SK-N-SH (cell line): ENCODE measurements around the gene POLR3H. TPM values are rescaled to one million over a fixed set of nuclear protein-coding genes. Genes with fewer than 3 reads are reported as not detected.

ENCODE experiments used
- CTCF ChIA-PET: fragments of 300-600, 350-600 bp; formaldehyde crosslinking; extraction: SDS; loops from one replicate; lab custom pipeline; 2021; lab: Yijun Ruan, JAX
- POLR2A ChIA-PET: fragments of 350-600 bp; sonication (Branson Sonifier 250); formaldehyde crosslinking; extraction: SDS; loops from one replicate; lab custom pipeline; 2020; ENCODE audit warnings: antibody characterized with exemption, inconsistent platforms; lab: Yijun Ruan, JAX
- DNase-seq: peaks from one replicate; pipeline ENCODE4 v3.0.0; 2012
- H2AFZ ChIP-seq: fragments of 200-600 bp; sonication (generic); 2 replicates; pipeline ENCODE4 v1.8.1; 2016; ENCODE audit warnings: antibody characterized with exemption, mild to moderate bottlenecking, low read depth
- H3F3A ChIP-seq: fragments of 200-600 bp; sonication (generic); replicated peaks from 2 replicates; pipeline ENCODE3; 2016; ENCODE audit warnings: antibody characterized with exemption, mild to moderate bottlenecking; ENCODE audit not compliant: insufficient read depth
- H3K27ac ChIP-seq, 2 experiments: fragments of 200-500 bp in 1 of 2; fragments of 200-600 bp in 1 of 2; sonication (Bioruptor generic) in 1 of 2; sonication (generic), shearing (Covaris generic) in 1 of 2; 2 replicates each; pipeline versions ENCODE4 v1.5.1 to v1.6.1; 2014 to 2016; ENCODE audit warnings: low read depth in 2 of 2, inconsistent platforms in 1 of 2, low read length in 1 of 2, mild to moderate bottlenecking in 1 of 2, mixed read lengths in 1 of 2
- H3K27me3 ChIP-seq: fragments of 200-600 bp; sonication (generic), shearing (Covaris generic); 2 replicates; pipeline ENCODE4 v1.6.1; 2016; ENCODE audit warnings: mixed run types; ENCODE audit not compliant: insufficient read depth
- H3K36me3 ChIP-seq, 2 experiments: fragments of 200-500 bp in 1 of 2; fragments of 200-600 bp in 1 of 2; sonication (Bioruptor generic) in 1 of 2; sonication (generic) in 1 of 2; replicated peaks in 1 of 2; 2 replicates each; pipeline versions ENCODE3 to v1.5.1; 2014 to 2016; ENCODE audit warnings: low read length in 1 of 2, mild to moderate bottlenecking in 1 of 2; ENCODE audit not compliant: insufficient read depth in 2 of 2, control insufficient read depth in 1 of 2
- H3K4me1 ChIP-seq, 2 experiments: fragments of 200-500 bp in 1 of 2; fragments of 200-600 bp in 1 of 2; sonication (Bioruptor generic) in 1 of 2; sonication (generic), shearing (Covaris generic) in 1 of 2; 2 replicates each; pipeline versions ENCODE4 v1.5.1 to v1.6.1; 2014 to 2016; ENCODE audit warnings: low read depth in 1 of 2, low read length in 1 of 2, mixed run types in 1 of 2; ENCODE audit not compliant: insufficient read depth in 2 of 2, control insufficient read depth in 1 of 2
- H3K4me2 ChIP-seq: fragments of 200-600 bp; sonication (generic), shearing (Covaris generic); 2 replicates; pipeline ENCODE4 v1.6.1; 2017; ENCODE audit warnings: mixed run types
- H3K4me3 ChIP-seq, 2 experiments: fragments of 200-500 bp in 1 of 2; fragments of 200-600 bp in 1 of 2; sonication (Bioruptor generic) in 1 of 2; sonication (generic), shearing (Covaris generic) in 1 of 2; 2 replicates each; pipeline versions ENCODE4 v1.5.1 to v1.8.1; 2014 to 2016; ENCODE audit warnings: low read depth in 2 of 2, inconsistent platforms in 1 of 2, low read length in 1 of 2, mild to moderate bottlenecking in 1 of 2, mixed read lengths in 1 of 2, moderate library complexity in 1 of 2
- H3K79me2 ChIP-seq: fragments of 200-600 bp; sonication (generic); 2 replicates; pipeline ENCODE4 v1.8.1; 2017; ENCODE audit warnings: mild to moderate bottlenecking; ENCODE audit not compliant: insufficient read depth
- H3K9ac ChIP-seq: fragments of 200-600 bp; sonication (generic); 2 replicates; pipeline ENCODE4 v1.6.1; 2017; ENCODE audit warnings: mixed run types
- H3K9me2 ChIP-seq: fragments of 200-600 bp; sonication (generic); 2 replicates; pipeline ENCODE4 v1.6.1; 2017; ENCODE audit warnings: mixed run types
- H3K9me3 ChIP-seq: fragments of 200-600 bp; sonication (generic); 2 replicates; pipeline ENCODE4 v1.6.1; 2017; ENCODE audit warnings: mixed run types, mild to moderate bottlenecking, moderate library complexity
- H4K20me1 ChIP-seq: fragments of 200-600 bp; sonication (generic); 2 replicates; pipeline ENCODE4 v1.6.1; 2017; ENCODE audit warnings: mild to moderate bottlenecking, mixed run types; ENCODE audit not compliant: insufficient read depth
- FOXJ3 ChIP-seq: sonication (generic); formaldehyde crosslinking; IDR thresholded peaks from 2 replicates; pipeline ENCODE4 v1.5.1; 2020; ENCODE audit warnings: mild to moderate bottlenecking, missing genetic modification reagents
- GATA2 ChIP-seq: sonication (generic); formaldehyde crosslinking; IDR thresholded peaks from 2 replicates; pipeline ENCODE4 v1.5.0; 2020; ENCODE audit warnings: mild to moderate bottlenecking, missing genetic modification reagents
- NFIC ChIP-seq: IDR thresholded peaks from 2 replicates; pipeline ENCODE4 v1.4.0; 2012; ENCODE audit warnings: borderline replicate concordance
- RAD21 ChIP-seq: IDR thresholded peaks from 2 replicates; pipeline ENCODE4 v1.6.1; 2012; ENCODE audit warnings: mild to moderate bottlenecking, low read length
- RCOR1 ChIP-seq: fragments of 150-350 bp; IDR thresholded peaks from 2 replicates; pipeline ENCODE4 v1.6.1; 2017; ENCODE audit warnings: antibody characterized with exemption, low read length
- RFX5 ChIP-seq: IDR thresholded peaks from 2 replicates; pipeline ENCODE4 v1.6.1; 2012; ENCODE audit warnings: mild to moderate bottlenecking, improper control_type of control experiment, low read length
- RXRA ChIP-seq: IDR thresholded peaks from 2 replicates; pipeline ENCODE4 v1.4.0; 2012; ENCODE audit warnings: low read depth, mild to moderate bottlenecking, borderline replicate concordance
- SIN3A ChIP-seq: IDR thresholded peaks from 2 replicates; pipeline ENCODE4 v1.6.1; 2012; ENCODE audit warnings: low read depth, mild to moderate bottlenecking, low read length, moderate library complexity, borderline replicate concordance
- TCF12 ChIP-seq: IDR thresholded peaks from 2 replicates; pipeline ENCODE4 v1.4.0; 2012
- TEAD4 ChIP-seq: IDR thresholded peaks from 2 replicates; pipeline ENCODE4 v1.4.0; 2012; ENCODE audit warnings: mild to moderate bottlenecking, borderline replicate concordance; ENCODE audit not compliant: insufficient read depth
- USF1 ChIP-seq: IDR thresholded peaks from 2 replicates; pipeline ENCODE4 v1.4.0; 2012; ENCODE audit warnings: low read depth, borderline replicate concordance
- WGBS: methylation state at CpG from one replicate; pipeline ENCODE4 v1.1.6; 2017; ENCODE audit warnings: low lambda C conversion rate; 5-methylcytosine and 5-hydroxymethylcytosine counted together
- polyA plus RNA-seq, 3 experiments: library from polyadenylated mRNA; depleted of rRNA; stranded (reverse); fragments of >200 nt; gene quantifications; 2 replicates each; pipeline ENCODE4 v1.2.3, GENCODE V29; 2012
- TF ChIP-seq, protein P1 (sequence below): IDR thresholded peaks from 2 replicates; pipeline ENCODE4; 2012

Gene POLR3H
- polyA plus RNA-seq, 1 of the 3 experiments (the other 2 are of a cell fraction) = 22.9 TPM

DNA sequence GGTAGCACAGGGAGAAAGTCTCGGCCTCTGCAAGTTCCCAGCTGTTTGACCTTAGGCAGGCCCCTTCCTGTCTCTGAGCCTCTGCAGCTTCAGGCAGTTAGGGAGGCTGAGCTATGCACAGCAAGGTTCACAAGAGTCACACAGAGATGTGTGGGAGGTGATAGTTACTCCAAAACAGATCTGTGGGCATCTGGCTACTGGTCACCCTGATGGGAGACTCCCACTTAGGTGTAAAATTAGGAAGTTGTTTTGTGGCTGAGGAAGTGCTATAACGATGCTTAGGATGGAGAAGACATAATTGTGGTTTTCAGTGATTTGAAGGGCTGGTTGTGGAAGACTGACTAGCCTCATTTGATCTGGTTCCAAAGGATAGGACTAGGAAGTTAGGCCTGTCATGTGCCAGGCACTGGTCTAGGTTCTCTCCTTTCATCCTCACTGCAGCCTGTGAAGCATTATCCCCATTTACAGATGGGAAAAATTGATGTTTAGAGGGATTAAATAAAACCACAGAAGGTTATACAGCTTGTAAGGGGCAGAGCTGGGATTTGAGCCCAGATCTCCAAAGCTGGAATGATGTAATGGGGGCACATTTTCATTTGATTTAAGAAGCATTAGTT, 61.8 kb downstream of the POLR3H start:
- Histone ChIP-seq H2AFZ (no peak overlapping the region), H3K4me3 (no peak overlapping the region), H3K27ac (peak overlapping the region in 1 of 2 experiments; percentile 49; a peak in 1 of 4 replicates), H3K9ac (no peak overlapping the region), H3K79me2 (peaks cover 48% of the 10 kb centered on the region), H3K9me3 (no peaks in the 10 kb centered on the region), H3K9me2 (no peaks in the 10 kb centered on the region), H3K4me1 (no peaks in the 10 kb centered on the region), H3K27me3 (no peaks in the 10 kb centered on the region), H3K36me3 (no peaks in the 10 kb centered on the region), H4K20me1 (peaks cover 4% of the 10 kb centered on the region; the same call in 1 of the 2 replicates), H3K4me2 (no peak overlapping the region), H3F3A (no peaks in the 10 kb centered on the region)
- WGBS = 40% methylated on average over 1 of the region's 2 CpGs
- ChIA-PET POLR2A (no interaction called here), CTCF (no interaction called here)
- no peak for DNase-seq
- TF ChIP-seq USF1 (no peak), RCOR1 (no peak), GATA2 (CRISPR knock-in tag) (no peak)

- no peaks in the 10 kb centered on the region for H3K36me3 ChIP-seq
- no peak overlapping the region for H2AFZ ChIP-seq
- H3K79me2 ChIP-seq = peaks cover 46% of the 10 kb centered on the region
- H3K9me3 ChIP-seq = no peaks in the 10 kb centered on the region
- CTCF ChIA-PET = no interaction called here
- POLR2A ChIA-PET = no interaction called here
- no peaks in the 10 kb centered on the region for H3F3A ChIP-seq
- no peak overlapping the region for H3K9ac ChIP-seq
- DNase-seq = no peak
- no peak overlapping the region for H3K4me2 ChIP-seq
- no peaks in the 10 kb centered on the region for H3K4me1 ChIP-seq
- no peaks in the 10 kb centered on the region for H3K27me3 ChIP-seq
- no peak overlapping the region for H3K4me3 ChIP-seq
- no peaks in the 10 kb centered on the region for H3K9me2 ChIP-seq
- TF ChIP-seq TCF12 (no peak), SIN3A (no peak), NFIC (no peak), RAD21 (no peak), FOXJ3 (CRISPR knock-in tag) (no peak), RFX5 (no peak), RXRA (no peak), TEAD4 (no peak)
- TF ChIP-seq, protein P1, sequence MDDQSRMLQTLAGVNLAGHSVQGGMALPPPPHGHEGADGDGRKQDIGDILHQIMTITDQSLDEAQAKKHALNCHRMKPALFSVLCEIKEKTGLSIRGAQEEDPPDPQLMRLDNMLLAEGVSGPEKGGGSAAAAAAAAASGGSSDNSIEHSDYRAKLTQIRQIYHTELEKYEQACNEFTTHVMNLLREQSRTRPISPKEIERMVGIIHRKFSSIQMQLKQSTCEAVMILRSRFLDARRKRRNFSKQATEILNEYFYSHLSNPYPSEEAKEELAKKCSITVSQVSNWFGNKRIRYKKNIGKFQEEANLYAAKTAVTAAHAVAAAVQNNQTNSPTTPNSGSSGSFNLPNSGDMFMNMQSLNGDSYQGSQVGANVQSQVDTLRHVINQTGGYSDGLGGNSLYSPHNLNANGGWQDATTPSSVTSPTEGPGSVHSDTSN = no peak
- whole genome bisulfite sequencing = 92% methylated on average over 2 of the region's 5 CpGs
- H4K20me1 ChIP-seq = peaks cover 4% of the 10 kb centered on the region; the same call in 1 of the 2 replicates
- H3K27ac ChIP-seq = no peak overlapping the region
These were observed 62.3 kb downstream of the POLR3H start for GRCh38 chr22:41481925-41482318.
